ENCODE measurements around the gene CACNA1G.

The CACNA1G gene

GRCh38 chr17:50659179-50659578 is 98.7 kb downstream of the CACNA1G start:
- no peak for DNase-seq

- no peak for DNase-seq
These were observed 99.7 kb downstream of the CACNA1G start for GRCh38 chr17:50660042-50660886.

- DNase-seq, result no peak
These were observed 100.4 kb downstream of the CACNA1G start for GRCh38 chr17:50660887-50661345.

GRCh38 chr17:50661348-50661747 is 100.8 kb downstream of the CACNA1G start:
- no peak for DNase-seq

GRCh38 chr17:50661795-50662391 is 101.4 kb downstream of the CACNA1G start:
- no peak for DNase-seq

GRCh38 chr17:50662632-50663225 is 102.2 kb downstream of the CACNA1G start:
- no peak for DNase-seq

GRCh38 chr17:50663812-50664374 is 103.4 kb downstream of the CACNA1G start:
- no peak for DNase-seq

- no peak for DNase-seq
These were observed 104.4 kb downstream of the CACNA1G start for GRCh38 chr17:50664788-50665458.

GRCh38 chr17:50665838-50666237 is 105.3 kb downstream of the CACNA1G start:
- DNase-seq, result no peak

- DNase-seq, result no peak
These were observed 105.8 kb downstream of the CACNA1G start for GRCh38 chr17:50666316-50666715.

- no peak for DNase-seq
These were observed 106.9 kb downstream of the CACNA1G start for GRCh38 chr17:50667259-50668024.

GRCh38 chr17:50668025-50668837 is 107.7 kb downstream of the CACNA1G start:
- no peak for DNase-seq

GRCh38 chr17:50668838-50669581 is 108.5 kb downstream of the CACNA1G start:
- no peak for DNase-seq

- DNase-seq, result no peak
These were observed 111.6 kb downstream of the CACNA1G start for GRCh38 chr17:50672071-50672470.

GRCh38 chr17:50672831-50673551 is 112.5 kb downstream of the CACNA1G start:
- DNase-seq, result no peak

GRCh38 chr17:50675190-50675589 is 114.7 kb downstream of the CACNA1G start:
- DNase-seq, result no peak

- no peak for DNase-seq
These were observed 115.1 kb downstream of the CACNA1G start for GRCh38 chr17:50675627-50676026.

- no peak for DNase-seq
These were observed 115.8 kb downstream of the CACNA1G start for GRCh38 chr17:50676065-50676975.

Measured in T-helper 9 cell (primary cell).